NCI-H524 (cell line): ENCODE results near the gene BORCS5.

ENCODE experiments used
- DNase-seq, 2 experiments: peaks; one replicate each; lab custom pipeline; 2025; lab: John Stamatoyannopoulos, UW

The BORCS5 gene

DNA sequence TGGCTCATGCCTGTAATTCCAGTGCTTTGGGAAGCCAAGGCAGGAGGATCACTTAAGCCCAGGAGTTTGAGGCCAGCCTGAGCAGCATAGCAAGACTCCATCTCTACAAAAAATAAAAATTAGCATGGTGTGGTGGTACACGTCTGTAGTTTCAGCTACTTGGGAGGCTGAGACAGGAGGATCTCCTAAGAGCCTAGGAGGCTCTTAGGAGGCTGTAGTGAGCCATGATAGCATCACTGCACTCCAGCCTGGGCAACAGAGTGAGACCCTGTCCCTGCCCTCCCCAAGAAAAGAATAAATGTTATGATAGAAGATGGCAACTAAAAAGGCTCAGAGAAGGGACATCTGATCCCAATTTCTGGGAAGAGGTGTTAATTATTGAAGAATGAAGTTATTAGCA is 3.6 kb upstream of the BORCS5 start:
- DNase-seq, result no peak

DNA sequence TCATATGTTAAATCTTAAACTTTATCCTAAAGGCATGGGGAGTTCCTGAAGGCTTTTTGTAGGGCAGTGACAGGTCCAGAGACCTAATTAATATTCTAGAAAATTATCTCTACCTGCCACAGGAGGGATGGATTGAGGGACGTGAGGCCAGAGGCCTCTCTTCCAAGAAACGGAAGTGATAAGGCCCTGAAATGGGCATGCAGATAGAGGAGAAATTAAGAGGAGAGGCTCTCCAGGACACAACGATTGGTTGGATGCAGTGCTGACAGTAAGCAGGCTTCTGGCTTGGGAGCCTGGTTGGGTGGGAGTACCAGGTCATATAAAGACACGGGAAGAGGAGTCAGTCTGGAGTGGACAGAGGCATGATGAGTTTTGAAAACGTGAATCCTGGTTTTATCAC is 3.1 kb upstream of the BORCS5 start:
- no peak for DNase-seq

DNA sequence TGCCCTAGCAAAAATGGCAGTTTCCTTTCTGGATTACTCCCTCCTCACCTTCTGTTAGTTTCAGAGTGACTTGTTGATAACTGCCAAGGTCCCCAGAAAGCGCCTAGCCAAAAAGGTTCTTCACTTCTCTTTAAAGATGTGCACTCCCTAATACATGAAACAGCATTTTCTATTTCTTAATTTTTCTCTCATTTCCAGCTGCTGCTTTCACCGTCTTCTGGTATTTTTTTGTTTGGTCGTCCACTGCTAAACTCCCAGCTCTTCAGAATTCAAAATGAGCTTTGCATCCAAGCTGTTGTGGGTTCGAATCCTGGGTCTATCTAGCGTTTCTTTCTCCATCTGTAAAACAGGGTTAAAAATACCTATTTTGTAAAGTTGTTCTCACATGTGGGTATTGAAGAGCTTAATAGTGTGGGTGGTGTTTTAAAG is 397 bp upstream of the BORCS5 start:
- no peak for DNase-seq

DNA sequence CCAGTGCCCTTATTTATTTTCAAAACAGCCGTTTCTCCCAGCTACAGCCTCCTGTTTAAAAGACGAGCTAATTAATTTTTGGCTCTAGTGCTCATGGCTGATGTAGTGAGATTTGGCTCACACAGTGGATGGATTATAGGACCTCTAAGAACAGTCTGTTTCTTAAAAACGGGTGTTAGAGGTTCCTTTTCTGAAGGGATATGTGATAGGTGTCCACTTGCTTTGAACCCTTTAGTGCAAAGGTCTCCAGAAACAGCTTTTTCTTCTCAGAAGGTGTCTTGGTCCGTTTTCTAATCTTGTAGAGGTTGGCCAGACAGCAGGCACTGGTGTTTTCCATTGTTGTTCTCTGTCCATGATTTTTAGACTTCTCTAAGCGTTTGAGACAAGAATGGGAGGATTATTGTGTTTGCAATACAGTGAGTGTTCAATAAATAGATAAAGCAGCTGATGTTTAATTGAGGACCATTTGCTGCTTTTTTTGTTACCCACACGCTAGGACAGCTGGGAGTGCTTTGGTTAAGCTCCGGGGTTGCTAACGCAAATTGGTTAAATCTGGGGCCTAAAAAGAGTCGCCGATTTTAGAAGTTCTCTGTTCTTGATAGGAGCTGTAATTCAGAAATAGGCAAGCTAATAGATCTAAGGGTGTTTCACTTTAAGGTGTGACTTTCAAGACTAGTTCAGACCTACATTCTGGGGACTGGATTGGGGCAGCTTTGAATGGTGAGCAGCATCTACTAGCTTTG is 1.0 kb downstream of the BORCS5 start:
- DNase-seq, result peak in 1 of 2 experiments; percentile 15

DNA sequence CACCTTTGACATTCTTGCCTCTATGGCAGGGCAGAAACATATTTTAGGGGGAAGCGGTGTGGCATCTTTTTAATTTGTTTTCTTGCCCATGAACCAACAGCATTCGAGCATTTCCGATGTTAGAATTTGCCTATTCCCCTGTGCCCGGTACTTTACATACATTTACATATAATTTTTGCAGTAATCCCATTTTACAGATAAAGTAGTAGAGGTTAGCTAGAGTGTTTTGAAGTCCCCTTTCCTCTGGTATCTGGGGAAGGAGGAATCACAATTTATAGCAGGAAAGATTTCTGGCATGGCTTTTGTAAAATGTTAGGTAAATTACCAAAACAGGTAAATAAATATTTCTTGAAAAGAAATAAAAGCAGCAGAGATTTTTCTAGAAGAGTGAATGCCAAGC is 1.6 kb downstream of the BORCS5 start:
- no peak for DNase-seq

DNA sequence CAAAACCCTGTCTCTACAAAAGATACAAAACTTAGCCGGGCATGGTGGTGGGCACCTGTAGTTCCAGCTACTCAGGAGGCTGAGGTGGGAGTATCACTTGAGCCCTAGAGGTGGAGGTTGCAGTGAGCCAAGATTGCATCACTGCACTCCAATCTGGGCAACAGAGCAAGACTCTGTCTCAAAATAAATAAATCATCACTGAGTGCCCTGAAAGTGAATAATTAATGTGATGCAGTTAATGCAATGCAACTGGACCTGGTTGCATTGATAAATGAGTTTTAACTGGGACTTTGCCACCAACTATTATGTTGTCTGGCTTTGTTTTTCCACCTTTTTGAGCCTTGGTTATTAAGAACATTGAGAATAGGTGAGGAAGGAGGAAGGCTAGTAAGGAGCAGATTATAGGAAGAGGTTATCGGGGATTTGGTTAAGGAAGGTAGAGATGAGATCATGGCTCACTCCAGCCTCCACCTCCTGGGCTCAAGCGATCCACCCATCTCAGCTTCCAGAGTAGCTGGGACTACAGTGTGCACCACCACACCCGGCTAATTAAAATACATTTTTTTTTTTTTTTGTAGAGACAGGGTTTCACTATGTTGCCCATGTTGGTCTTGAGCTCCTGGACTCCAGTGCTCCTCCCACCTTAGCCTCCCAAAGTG is 8.0 kb downstream of the BORCS5 start:
- no peak for DNase-seq

DNA sequence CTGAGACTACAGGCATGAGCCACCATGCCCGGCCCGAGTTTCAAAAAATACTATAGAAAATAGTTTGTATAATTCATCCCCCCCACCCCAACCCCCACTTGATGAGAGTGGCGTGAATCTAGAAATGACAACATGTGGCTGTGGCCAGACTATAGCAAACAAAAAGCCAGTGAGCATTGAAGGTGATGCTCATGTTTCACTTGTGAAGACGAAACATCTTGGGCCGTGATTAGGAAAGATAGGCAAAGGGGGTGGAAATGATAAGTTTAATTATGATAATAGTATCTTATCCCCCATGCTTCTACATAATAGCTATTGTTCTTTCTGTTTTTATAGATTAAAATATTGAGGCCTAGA is 8.5 kb downstream of the BORCS5 start:
- no peak for DNase-seq

DNA sequence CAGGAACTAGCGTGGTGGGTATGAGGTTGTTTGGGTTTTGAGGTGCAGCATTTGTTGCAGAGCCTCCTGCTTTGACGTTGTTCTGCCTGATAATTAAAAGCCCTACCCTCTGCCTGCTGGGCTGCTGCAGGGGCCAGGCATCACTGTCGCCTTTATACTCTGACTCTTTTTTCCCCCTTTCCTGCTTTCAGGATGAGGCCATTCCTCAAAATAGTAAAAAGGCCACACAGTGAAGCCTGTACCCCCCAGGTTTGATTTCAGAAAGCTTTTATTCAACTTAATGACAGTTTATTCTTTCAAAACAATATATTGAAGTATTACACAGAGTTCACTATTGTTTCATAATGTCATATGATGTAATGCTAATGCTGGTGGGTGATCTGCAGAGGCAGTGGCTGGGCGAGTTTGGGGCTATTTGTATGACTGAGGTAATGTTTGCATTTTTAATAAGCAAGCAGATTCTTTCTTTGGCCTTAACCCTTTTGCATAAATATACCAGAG is 9.1 kb downstream of the BORCS5 start:
- DNase-seq, result no peak

DNA sequence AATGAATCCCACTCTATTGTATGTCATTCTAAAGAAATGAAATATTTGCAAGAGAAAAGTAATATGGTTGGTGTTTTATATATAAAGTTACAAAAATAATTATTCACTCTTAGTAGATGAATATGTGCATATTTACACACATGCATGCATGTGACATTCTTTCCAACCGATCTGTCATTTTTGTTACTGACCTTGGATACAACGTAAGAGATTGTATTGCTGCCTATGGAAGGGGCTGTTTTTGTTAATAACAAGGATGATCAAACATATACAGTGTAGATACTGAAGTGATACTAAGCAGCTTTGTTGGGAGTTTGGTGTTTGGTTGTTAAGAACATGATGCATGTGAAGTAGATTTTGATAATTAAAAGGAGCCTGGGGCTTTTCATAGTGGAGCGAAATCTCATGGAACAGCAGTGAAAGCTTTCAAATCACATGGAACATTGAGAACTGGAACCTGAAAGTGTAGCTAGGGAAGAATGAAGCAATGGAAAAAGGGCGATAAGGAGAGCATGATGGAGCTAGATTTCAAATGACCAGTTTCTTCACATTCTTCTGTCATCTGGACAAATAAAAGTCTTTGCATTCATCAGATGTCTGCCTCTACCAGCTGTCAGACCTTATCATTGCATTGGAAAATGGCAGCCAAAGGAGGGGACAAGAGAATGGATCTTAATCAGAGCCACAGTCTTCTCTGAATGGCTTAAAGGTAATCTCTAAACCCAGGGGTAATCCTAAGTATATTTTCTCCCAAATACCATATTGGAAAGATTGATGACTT is 10.0 kb downstream of the BORCS5 start:
- DNase-seq, result no peak

DNA sequence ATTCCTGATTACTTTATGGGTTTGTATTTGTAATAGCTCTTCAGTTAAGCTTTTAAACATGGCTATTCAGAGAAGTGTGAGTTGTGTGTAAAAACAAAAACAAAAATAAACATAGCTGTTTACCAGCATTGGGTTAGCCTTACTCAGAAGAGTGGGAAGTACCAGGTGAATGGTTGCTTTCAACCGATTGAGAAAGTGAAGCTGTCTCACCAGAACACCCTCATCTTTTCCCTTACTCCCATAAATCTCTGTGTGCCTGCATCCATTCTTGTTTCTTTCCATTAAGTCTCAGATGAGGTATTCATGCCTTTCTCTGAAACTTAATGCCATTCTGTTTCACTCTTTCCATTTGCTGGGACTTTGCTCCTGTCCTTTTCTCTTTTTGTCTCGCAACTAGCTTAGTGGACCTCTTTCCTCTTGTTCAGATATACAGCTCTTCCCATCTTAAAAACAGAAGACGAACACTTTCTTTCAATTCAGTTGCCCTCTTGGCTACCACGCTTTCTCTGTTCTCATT is 10.7 kb downstream of the BORCS5 start:
- DNase-seq, result no peak

DNA sequence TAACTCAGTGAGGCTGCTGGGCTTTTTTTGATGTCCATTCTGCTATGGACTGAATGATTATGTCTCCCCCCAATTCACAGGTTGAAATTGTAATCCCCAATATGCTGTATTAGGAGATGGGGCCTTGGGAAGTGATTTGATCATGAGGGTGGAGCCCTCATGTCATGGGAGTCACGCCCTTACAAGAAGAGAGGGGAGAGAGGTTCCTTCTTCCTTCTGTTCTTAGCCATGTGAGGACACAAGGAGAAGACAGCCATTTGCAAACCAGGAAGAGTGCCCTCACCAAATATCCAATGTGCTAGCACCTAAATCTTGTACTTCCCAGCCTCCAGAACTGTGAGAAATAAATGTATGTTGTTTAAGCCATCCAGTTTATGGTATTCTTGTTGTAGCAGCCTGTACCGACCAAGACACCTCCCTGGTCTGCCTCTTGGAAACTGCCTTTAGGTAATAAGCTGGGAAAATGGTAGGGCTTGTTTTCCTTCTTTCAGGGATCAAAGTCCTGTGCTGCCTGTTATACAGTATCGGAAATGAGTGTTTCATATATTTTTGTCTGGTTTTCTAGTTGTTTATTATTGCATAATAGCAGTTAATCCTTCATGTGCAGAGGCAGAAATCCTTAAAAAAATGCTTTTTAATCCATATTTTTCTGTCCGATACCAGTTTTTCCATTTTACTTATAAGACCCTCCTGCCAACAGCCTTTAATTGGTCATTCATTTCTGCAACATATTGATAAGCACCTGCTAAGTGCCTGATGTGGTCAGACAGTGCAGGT is 16.3 kb downstream of the BORCS5 start:
- no peak for DNase-seq

DNA sequence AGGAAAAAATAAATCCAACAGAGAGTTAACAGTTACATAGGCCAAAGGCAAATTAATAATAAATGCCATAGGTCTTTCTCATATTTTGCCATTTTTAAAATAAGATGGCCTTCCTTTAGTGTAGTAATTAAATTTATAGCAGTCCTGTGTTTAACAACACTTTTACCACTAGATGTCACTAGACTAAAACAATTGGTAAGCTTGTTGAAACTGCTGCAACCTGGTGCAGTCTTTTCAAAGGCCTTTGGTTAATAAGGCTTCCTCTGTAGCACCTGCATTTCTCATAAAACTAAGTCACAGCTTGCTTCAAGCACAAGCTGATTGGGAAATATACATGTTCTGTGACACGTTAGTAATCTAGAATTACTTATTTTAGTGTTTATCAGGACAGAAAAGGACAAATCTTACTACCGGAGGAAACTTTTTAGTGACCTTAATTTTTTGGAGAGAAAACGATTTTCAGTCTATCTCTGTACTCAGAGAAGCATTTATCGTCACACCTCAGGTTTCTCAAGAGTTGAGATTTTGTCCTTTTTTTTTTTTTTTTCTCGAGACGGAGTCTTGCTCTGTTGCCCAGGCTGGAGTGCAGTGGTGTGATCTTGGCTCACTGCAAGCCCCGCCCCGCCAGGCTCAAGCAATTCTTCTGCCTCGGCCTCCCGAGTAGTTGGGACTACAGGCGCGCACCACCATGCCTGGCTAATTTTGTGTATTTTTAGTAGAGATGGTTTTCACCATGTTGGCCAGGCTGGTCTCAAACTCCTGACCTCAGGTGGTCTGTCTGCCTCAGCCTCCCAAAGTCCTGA is 20.0 kb downstream of the BORCS5 start:
- peak; percentile 17 to 72 for DNase-seq

DNA sequence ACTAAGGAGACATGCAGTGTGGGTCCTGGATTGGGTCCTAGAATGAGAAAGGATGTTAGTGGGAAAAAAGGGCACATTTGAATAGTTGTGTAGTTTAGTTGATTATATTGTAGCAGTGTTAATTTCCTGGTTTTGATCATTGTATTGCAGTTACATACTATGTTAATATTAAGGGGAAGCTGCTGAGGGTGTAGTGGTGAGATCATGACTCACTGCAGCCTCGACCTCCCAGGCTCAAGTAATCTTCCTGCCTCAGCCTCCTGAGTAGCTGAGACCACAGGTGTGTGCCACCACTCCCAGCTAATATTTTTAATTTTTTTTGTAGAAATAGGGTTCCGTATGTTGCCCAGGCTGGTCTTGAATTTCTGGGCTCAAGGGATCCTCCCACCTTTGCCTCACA is 21.7 kb downstream of the BORCS5 start:
- no peak for DNase-seq

DNA sequence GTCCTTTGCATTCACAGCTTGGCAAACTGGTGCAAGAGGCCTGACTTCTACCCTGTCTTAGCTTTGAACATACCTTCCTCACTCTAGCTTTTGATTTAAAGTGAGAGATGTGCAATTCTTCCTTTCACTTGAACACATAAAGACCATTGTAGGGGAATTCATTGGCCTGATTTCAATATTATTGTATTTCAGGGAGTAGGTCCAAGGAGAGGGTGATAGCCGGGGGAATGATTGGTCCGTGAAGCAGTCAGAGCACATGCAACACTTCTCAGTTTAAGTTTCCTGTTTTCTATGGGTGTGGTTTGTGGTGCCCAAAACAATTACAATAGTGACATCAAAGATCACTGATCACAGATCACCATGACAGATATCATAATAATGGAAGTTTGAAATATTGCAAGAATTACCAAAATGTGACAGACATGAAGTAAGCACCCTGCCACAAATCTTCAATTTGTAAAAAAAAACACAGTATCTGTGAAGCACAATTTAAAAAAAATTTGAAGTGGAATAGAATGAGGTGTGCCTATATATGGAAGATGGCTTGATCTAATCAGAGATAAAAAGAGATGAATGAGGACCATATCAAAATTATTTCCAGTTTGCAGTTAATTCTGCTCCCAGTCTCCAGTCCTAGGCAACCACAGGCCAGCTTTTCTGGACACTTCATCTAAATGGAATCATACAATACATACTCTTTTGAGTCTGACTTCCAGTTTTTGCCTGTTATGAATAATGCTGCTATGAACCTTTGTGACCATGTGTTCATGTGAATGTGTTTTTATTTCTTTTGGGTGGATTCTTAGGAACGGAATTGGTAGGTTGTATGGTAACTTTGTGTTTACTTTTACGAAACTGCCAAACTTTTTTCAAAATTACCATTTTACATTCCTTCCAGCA is 23.2 kb downstream of the BORCS5 start:
- DNase-seq, result no peak

DNA sequence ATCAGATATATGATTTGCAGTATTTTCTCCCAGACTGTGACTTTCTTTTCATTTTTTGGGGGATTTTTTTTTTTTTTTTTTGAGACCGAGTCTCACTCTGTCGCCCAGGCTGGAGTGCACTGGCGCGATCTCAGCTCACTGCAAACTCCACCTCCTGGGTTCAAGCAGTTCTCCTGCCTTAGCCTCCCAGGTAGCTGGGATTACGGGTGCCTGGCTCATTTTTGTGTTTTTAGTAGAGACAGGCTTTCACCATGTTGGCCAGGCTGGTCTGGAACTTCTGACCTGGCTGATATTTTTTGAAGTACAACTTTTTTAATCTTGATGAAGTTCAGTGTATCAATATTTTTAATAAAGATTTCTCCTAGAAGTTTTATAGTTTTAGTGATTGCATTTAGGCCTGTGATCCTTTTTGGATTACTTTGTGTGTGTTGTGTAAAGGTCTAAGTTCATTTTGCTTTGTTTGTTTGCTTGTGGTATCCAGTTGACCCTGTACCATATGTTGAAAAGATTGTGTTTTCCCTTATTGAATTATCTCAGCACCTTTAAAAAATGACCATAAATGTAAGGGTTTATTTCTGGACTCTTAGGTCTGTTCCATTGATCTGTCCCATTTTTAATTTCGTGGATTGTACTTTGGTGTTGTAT is 24.2 kb downstream of the BORCS5 start:
- DNase-seq, result no peak

DNA sequence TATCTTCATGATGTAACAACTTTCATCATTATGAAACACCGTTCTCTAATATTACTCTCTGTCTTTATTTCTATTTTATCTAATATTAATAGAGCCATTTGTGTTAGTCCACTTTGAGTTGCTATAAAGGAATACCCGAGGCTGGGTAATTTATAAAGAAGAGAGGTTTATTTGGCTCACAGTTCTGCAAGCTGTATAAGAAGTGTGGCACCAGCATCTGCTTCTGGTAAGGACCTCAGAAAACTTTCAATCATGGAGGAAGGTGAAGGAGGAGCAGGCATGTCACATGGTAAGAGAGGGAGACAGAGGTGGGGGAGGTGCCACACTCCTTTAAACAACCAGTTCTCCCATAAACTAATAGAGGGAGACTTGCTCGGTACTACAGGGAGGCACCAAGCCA is 25.1 kb downstream of the BORCS5 start:
- no peak for DNase-seq

DNA sequence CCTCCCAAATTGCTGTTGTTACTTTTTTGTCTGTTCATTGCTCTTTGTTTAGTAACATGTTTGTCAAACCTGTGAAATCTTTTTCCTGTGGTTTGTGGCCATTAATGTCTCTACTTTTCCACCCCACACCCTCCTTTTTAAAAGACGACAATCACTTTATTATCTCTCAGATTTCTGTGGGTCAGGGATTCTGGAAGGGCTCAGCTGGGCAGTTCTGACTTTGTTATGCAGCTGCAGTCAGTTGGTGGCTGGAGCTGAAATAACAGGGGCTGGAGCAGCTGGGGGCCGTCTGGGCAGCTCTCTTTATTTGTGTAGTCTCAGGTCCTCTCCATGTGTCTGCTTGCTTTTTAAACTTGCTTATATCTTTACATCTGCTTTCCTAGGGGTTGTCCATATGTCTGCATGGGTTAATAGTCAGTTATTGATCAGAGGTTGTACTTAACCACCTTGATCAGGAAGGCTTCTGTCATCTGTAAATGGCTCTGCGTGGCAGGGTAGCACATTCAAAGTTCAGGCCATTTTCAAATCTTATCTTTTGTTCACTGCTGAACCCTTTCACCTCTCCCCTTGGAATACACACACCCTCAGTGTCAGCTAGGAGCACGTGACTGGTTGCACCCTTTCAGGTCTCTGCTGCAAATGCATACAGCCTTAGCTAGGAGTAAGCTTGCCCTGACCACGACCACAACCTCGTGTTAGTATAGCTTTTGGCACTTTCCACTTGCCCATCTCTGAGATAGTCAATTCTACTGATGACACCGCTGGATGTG is 27.9 kb downstream of the BORCS5 start:
- no peak for DNase-seq

DNA sequence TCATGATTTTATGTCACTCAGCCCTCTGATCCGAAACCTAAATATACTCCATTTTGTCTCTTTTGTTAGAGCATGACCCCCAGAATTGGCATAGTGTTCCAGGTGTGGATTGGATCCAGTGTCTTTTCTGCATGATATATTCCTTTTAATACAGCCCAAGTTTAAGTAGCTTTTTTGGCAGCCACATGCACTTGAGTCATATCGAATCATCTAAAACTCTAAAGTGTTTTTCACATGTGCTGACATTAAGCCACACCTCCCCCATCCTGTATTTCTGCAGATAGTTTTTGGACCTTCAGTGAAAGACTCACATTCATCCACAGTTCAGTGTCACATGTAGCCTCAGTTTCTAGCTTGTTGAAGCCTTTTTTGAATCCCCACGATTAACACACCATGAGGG is 30.6 kb downstream of the BORCS5 start:
- DNase-seq, result no peak

DNA sequence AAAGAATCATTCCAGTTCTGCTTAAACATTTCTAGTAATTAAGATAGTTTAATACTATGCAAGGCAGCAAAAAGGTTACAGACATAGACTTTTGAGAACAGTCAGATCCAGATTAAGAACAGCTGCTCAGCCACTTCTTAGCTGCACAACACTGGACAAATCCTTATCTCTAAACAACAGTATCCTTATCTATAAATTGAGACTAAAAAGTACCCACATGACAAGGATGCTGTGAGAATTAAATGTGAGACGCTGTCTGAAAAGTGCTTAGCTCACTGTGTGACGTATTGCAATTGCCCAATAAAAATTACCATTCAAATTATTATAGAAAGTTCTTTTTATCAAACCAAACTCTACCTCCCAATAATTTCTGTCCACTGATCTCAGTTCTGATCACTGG is 35.5 kb downstream of the BORCS5 start:
- no peak for DNase-seq
